HG02840 (cell line): ENCODE measurements around the gene UNG.
"Not testable (repeated sequence)": the region's sequence is repeated elsewhere in the genome, so short reads cannot be mapped to it uniquely, and the experiment has no call there.

Source experiments
- ATAC-seq: cut with Tn5 transposase; IDR thresholded peaks from one replicate; pipeline ENCODE4 v1.9.1; 2021; ENCODE audit warnings: mild to moderate bottlenecking, moderate library complexity, moderate number of reproducible peaks; ENCODE audit not compliant: unreplicated experiment, low FRiP score

Gene UNG

GRCh38 chr12:109120095-109120494 is 22.7 kb downstream of the UNG start:
- no peak for ATAC-seq

DNA sequence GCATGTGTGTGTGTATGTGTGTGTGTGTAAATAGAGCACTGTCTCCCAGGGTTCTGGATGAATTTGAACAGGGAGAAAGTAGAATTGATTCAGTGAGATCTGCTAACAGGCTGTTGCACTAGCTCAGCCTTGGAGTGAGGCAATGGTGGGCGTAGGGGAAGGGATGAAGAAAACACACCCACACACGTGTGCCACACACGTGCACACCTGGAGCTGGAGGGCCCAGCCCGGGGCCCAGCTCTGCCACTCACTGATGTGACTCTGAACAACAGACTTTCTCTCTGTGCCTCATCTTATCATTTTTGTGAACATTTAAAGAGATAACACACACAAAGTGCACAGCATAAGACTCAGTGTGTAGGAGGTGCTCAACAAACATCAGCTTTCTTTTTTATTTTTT is 23.2 kb downstream of the UNG start:
- ATAC-seq, result no peak

- ATAC-seq, result no peak
These were observed 24.0 kb downstream of the UNG start for GRCh38 chr12:109121346-109121880.

DNA sequence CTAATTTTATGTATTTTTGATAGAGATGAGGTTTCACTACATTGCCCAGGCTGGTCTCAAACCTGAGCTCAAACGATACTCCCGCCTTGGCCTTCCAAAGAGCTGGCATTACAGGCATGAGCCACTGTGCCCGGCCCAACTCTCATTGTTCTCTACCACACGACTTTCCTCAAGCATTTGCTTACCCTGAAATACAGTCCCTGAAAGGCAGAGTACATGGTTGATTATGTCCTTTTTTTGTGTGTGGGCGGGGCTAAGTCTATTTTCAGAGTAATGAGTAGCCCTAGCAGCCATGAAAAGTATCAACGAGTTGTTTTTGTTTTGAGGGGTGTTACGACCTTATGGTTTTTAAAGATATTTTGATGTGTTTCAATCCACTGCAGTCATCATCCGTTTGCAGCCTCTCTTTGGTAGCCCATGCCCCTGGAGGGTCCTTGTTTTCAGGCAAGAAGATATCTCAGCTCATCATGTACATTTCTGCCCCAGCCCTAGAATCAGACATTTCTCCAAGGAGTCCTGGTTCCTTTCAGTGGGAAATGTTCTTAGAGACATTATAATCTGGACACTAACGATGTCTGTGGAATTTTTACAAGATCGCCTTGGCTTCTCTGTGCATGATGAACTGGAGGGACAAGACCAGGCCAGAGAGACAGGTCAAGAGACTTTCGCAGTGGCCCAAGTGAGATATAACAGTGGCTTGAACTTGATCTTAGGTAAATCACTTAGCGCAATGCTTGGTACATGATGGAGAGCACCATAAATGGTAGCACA is 27.7 kb downstream of the UNG start:
- no peak for ATAC-seq

DNA sequence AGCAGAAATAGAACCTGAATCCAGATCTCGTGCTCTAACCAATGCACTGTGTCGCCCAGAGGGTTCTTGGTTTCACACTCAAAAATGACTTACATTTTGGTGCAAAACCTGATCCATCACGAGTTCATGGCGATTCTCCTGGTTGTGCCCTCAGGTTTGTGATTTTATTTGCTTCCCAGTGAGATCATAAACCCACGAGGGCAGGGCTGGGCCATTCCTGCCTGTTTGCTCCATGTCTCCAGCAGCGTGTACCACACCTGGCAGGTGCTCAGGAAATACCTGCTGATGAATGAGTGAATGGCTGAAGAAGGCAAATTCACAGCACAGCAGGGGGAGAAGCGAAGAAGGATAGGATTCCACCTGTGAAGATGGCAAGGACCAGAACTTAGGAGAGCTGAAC is 28.4 kb downstream of the UNG start:
- no peak for ATAC-seq

DNA sequence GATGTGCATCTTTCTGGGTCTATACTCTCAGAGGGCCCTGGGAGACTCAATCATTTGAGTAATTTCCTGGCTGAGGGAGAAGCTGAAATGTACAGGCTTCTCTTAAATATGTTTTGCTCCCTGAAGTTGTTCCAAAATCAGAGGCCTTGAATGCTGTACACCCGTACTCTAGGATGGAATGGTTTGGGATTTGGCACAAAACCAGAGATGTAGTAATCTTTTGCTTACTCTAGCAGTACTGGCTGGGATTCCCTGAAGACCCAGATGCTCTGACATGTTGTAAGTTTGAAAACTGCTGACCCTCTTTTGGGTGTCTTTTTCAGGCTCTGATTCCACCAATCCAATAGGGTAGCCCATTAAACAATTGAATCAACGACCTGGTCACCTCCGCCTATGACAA is 29.4 kb downstream of the UNG start:
- ATAC-seq, result no peak

GRCh38 chr12:109127533-109128242 is 30.3 kb downstream of the UNG start:
- ATAC-seq, result no peak

DNA sequence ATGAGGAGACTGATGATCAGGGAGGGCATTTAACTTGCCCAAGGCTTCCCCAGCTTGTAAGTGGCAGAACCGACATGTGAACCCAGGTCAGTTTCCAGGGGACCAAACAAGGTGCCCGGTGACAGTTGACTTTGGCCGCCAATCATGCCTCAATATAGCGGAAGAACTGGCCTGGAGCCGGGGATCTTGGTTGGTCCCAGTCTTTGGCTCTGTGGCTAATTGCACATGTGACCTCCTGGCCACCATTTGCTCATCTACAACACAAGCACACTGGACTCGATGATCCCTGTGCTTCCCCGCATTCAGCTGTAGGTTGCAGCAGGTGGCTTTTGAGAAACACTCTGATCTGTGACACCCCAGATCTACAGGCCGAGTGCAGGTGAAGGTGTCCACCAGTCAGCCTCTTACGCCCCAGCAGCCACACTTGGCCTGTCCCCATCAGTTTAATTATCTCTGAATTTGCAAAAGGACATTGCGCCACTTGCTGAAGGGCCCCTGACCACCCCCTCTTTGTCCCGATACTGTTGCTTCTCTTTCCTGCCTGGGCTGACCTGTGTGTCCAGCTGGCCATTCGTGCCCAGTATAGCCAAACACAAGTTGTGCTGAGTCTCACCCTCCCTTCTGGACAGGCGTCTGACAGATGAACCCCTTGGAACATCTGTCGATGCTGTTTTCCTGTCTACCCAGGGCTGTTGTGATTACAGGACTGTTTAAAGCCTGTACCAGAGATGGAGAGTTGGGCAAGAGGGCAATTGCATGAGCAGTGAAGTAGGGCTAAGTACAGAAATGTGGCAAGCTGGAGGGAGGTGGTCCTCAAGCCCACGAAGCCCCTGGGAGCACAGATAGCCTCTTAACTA is 33.1 kb downstream of the UNG start:
- no peak for ATAC-seq

GRCh38 chr12:109131154-109132050 is 34.0 kb downstream of the UNG start:
- no peak for ATAC-seq

GRCh38 chr12:109134186-109134917 is 37.0 kb downstream of the UNG start:
- ATAC-seq, result no peak

DNA sequence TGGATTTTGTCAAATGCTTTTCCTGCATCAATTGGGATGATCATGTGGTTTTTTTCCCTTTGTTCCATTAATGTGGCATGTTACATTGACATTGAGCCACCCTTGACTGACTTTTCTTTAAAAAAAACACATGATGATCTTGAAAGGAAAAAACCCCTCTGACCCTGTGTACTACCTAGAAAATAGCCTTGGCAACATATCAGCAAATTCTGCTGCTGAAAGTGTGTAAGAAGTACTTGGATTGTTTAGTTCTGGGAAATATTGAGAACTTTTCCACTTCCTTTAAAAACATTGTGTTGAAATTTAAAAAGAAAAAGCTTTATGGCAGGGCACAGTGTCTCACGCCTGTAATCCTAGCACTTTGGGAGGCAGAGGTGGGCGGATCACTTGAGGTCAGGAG is 39.7 kb downstream of the UNG start:
- ATAC-seq, result no peak

DNA sequence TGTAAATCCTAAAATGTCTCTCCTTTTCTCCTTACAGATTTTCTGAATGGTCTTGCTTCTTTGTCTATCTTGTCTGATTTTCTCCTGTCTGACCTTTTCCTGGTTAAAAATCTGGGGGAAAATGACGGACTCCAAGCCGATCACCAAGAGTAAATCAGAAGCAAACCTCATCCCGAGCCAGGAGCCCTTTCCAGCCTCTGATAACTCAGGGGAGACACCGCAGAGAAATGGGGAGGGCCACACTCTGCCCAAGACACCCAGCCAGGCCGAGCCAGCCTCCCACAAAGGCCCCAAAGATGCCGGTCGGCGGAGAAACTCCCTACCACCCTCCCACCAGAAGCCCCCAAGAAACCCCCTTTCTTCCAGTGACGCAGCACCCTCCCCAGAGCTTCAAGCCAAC is 42.0 kb downstream of the UNG start:
- ATAC-seq, result no peak

GRCh38 chr12:109139791-109140190 is 42.4 kb downstream of the UNG start:
- no peak for ATAC-seq

DNA sequence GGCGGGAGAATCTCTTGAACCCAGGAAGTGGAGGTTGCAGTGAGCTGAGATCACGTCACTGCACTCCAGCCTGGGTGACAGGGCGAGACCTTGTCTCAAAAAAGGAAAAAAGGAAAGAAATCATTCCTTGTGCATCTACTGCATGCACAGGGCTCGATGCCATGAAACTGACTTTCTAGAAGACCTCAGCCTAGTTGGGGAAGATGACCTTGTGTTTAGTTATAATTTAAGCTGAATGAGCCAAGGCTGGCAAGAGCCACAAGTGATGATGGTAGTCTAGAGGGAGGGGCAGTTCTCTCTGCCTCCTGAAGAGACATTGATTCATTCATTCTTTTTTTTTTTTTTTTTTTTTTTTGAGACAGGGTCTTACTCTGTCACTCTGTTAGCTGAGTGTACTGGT is 43.2 kb downstream of the UNG start:
- no peak for ATAC-seq

- ATAC-seq, result no peak
These were observed 46.8 kb downstream of the UNG start for GRCh38 chr12:109144224-109144623.

DNA sequence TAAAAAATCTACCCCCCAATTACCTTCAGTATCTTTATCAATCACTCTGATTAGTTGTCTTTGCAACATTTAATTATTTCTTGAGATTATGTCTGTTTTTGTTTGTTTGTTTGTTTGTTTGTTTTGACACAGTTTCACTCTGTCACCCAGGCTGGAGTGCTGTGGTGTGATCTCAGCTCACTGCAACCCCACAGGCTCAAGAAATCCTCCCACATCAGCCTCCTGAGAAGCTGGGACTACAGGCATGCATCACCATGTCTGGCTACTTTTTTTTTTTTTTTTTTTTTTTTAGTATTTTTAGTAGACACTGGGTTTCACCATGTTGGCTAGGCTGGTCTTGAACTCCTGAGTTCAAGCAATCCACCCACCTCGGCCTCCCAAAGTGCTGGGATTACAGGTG is 49.7 kb downstream of the UNG start:
- not testable (repeated sequence) for ATAC-seq

- ATAC-seq, result no peak
These were observed 50.6 kb downstream of the UNG start for GRCh38 chr12:109147954-109148353.

DNA sequence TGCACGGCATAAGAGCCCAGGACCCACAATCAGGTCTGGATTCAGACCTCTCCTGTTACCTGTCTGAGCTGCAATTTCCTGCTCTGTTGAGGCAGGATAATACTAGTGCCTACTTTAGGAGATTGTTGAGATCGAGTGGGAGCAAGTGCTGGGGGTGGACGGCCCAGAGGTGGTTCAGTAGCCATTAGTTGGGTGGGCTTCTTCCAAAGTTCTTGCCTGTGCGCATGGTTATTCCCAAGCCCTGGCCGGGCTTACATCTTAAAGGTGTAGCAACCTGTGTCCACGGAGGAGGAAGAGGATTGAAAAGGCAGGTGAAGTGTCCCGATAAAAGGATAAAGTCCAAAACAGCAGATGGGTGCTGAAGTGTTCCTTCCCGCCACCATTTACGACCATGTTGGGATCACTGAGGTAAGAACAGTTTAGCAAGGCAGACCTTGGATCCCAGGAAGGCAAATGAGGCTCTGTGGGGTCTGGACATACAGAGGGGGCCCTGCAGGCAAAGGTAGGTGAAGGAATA is 52.8 kb downstream of the UNG start:
- no peak for ATAC-seq

DNA sequence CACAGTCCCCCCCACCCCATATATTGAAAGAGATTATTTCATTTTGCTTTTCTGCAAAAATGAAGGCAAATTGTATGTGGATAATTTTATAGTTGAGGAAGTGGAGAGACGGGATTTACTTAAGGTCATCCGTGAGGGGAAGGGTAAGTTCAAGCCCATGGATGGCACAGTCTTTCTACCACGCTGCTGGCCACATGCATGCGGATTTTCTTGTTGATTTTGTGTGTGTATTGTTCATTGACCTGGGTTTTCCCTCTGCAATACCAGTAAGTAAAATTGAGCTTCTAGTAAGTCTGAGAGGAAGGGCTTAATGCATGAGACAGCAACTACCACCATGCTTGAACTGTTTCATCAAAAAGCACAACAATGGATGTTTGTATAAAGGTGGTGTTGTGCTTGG is 54.1 kb downstream of the UNG start:
- no peak for ATAC-seq
